HG03103 (cell line): ENCODE measurements around the gene KCTD10.

ENCODE experiments used
- ATAC-seq: cut with Tn5 transposase; IDR thresholded peaks from one replicate; pipeline ENCODE4 v1.9.1; 2021; ENCODE audit warnings: low read depth; ENCODE audit not compliant: unreplicated experiment

Gene KCTD10

GRCh38 chr12:109477185-109477962, at the start of gene KCTD10, which contains the start of gene UBE3B:
Gene KCTD10, minus strand, starts transcription at chr12:109477300. Its CDS starts 38 bp downstream, at chr12:109477262.
Gene UBE3B, plus strand, starts transcription at chr12:109477634. Its CDS starts 5,918 bp downstream, at chr12:109483552.
- ATAC-seq: peak; percentile 80

GRCh38 chr12:109525279-109525585, 48.1 kb upstream of the KCTD10 start:
- no peak for ATAC-seq

- ATAC-seq: no peak
These were observed 47.6 kb upstream of the KCTD10 start for GRCh38 chr12:109524466-109525278.

GRCh38 chr12:109523504-109523903, 46.4 kb upstream of the KCTD10 start:
- ATAC-seq: no peak

GRCh38 chr12:109523071-109523470, 46.0 kb upstream of the KCTD10 start:
- ATAC-seq: no peak

GRCh38 chr12:109521831-109522230, 44.7 kb upstream of the KCTD10 start:
- ATAC-seq: no peak

GRCh38 chr12:109519787-109520186, 42.7 kb upstream of the KCTD10 start:
- no peak for ATAC-seq

GRCh38 chr12:109518820-109519665, 41.9 kb upstream of the KCTD10 start:
- ATAC-seq: no peak

GRCh38 chr12:109517619-109518018, 40.5 kb upstream of the KCTD10 start:
- ATAC-seq: no peak

- no peak for ATAC-seq
These were observed 36.9 kb upstream of the KCTD10 start for GRCh38 chr12:109513977-109514376.

GRCh38 chr12:109513051-109513450, 36.0 kb upstream of the KCTD10 start:
- ATAC-seq: no peak

GRCh38 chr12:109512608-109513007, 35.5 kb upstream of the KCTD10 start:
- ATAC-seq: no peak

- no peak for ATAC-seq
These were observed 33.1 kb upstream of the KCTD10 start for GRCh38 chr12:109510196-109510595.

- no peak for ATAC-seq
These were observed 27.0 kb upstream of the KCTD10 start for GRCh38 chr12:109504068-109504467.

GRCh38 chr12:109503611-109504010, 26.5 kb upstream of the KCTD10 start:
- no peak for ATAC-seq

- ATAC-seq: no peak
These were observed 25.2 kb upstream of the KCTD10 start for GRCh38 chr12:109502332-109502731.

GRCh38 chr12:109501299-109501698, 24.2 kb upstream of the KCTD10 start:
- ATAC-seq: no peak

GRCh38 chr12:109500406-109501185, 23.5 kb upstream of the KCTD10 start:
- ATAC-seq: no peak

- ATAC-seq: no peak
These were observed 20.6 kb upstream of the KCTD10 start for GRCh38 chr12:109497675-109498074.

- ATAC-seq: no peak
These were observed 19.2 kb upstream of the KCTD10 start for GRCh38 chr12:109496306-109496705.
